HFF-Myc (cell line): ENCODE measurements around the gene ARL2BP.

Experiments used
- DNase-seq: peaks from one replicate; pipeline ENCODE4 v3.0.0-alpha.2; 2011; ENCODE audit warnings: low read depth; ENCODE audit errors: extremely low read depth
- H3K4me3 ChIP-seq: replicated peaks from 2 replicates; pipeline ENCODE4 v1.5.1; 2011; ENCODE audit warnings: low read depth, mild to moderate bottlenecking, control low read depth, low read length
- CTCF ChIP-seq: IDR thresholded peaks from 2 replicates; pipeline ENCODE4 v1.5.1; 2012; ENCODE audit warnings: mild to moderate bottlenecking, low read depth, low read length, control low read depth; ENCODE audit errors: missing control alignments

The ARL2BP gene

GRCh38 chr16:57236022-57236350 is 9.1 kb upstream of the ARL2BP start:
- no peak for TF ChIP-seq CTCF
- H3K4me3 ChIP-seq, result no peak overlapping the region
- DNase-seq, result no peak

- DNase-seq, result no peak
- H3K4me3 ChIP-seq, result no peak overlapping the region
- no peak for TF ChIP-seq CTCF
These were observed 6.4 kb upstream of the ARL2BP start for GRCh38 chr16:57238682-57239081.

- DNase-seq, result no peak
- H3K4me3 ChIP-seq, result no peak overlapping the region
- TF ChIP-seq CTCF, result no peak
These were observed 6.0 kb upstream of the ARL2BP start for GRCh38 chr16:57239107-57239506.

- no peak overlapping the region for H3K4me3 ChIP-seq
- DNase-seq, result no peak
- TF ChIP-seq CTCF, result no peak
These were observed 4.2 kb upstream of the ARL2BP start for GRCh38 chr16:57240851-57241250.

GRCh38 chr16:57242650-57243049 is 2.4 kb upstream of the ARL2BP start:
- no peak overlapping the region for H3K4me3 ChIP-seq
- no peak for TF ChIP-seq CTCF
- no peak for DNase-seq

GRCh38 chr16:57244463-57244766 is 644 bp upstream of the ARL2BP start:
- peak overlapping the region; percentile 70 for H3K4me3 ChIP-seq
- no peak for TF ChIP-seq CTCF
- DNase-seq, result no peak

GRCh38 chr16:57245472-57246113 is 534 bp downstream of the ARL2BP start:
- no peak for DNase-seq
- TF ChIP-seq CTCF, result no peak
- H3K4me3 ChIP-seq, result peak overlapping the region; percentile 70
